A549 (cell line): ENCODE results near the gene CLIC4.

Experiments
- BHLHE40 ChIP-seq: IDR thresholded peaks from 2 replicates; pipeline ENCODE4 v1.6.1; 2012; ENCODE audit warnings: low read depth, low read length, inconsistent platforms
- EP300 ChIP-seq, 2 experiments: fragments of >200 bp; sonication (Bioruptor Twin); formaldehyde crosslinking; IDR thresholded peaks; 2 replicates in 1 of 2; 3 replicates in 1 of 2; pipeline ENCODE4 v1.6.1; 2016 to 2017
- KDM1A ChIP-seq: fragments of 200-600 bp; sonication (generic); IDR thresholded peaks from 2 replicates; pipeline ENCODE4 v1.6.1; 2016; ENCODE audit warnings: low read depth, mild to moderate bottlenecking
- KDM5A ChIP-seq: fragments of 200-600 bp; sonication (generic); IDR thresholded peaks from 2 replicates; pipeline ENCODE4 v1.6.1; 2016; ENCODE audit warnings: antibody characterized with exemption, mild to moderate bottlenecking
- MAZ ChIP-seq: fragments of 150-350 bp; IDR thresholded peaks from 2 replicates; pipeline ENCODE4 v1.6.1; 2014; ENCODE audit warnings: antibody characterized with exemption, low read depth, low read length, borderline replicate concordance
- NR3C1 ChIP-seq: fragments of >200 bp; sonication (Bioruptor Twin); formaldehyde crosslinking; IDR thresholded peaks from 3 replicates; pipeline ENCODE4 v1.6.1; 2017
- POLR2A ChIP-seq: IDR thresholded peaks from 2 replicates; pipeline ENCODE4 v1.6.1; 2012; ENCODE audit warnings: mild to moderate bottlenecking, low read length
- RCOR1 ChIP-seq: fragments of 150-350 bp; IDR thresholded peaks from 2 replicates; pipeline ENCODE4 v1.6.1; 2014; ENCODE audit warnings: antibody characterized with exemption, low read length, low read depth
- SMC3 ChIP-seq: fragments of >200 bp; sonication (Bioruptor Twin); formaldehyde crosslinking; IDR thresholded peaks from 3 replicates; pipeline ENCODE4 v1.6.1; 2018; ENCODE audit warnings: inconsistent platforms
- SREBF2 ChIP-seq: fragments of 450-650 bp; IDR thresholded peaks from 2 replicates; pipeline ENCODE4 v1.6.1; 2014; ENCODE audit warnings: mild to moderate bottlenecking, moderate library complexity
- ZSCAN20 ChIP-seq: fragments of 250-450 bp; sonication (Bioruptor Pico); IDR thresholded peaks from 2 replicates; pipeline ENCODE4 v1.8.0; 2022; ENCODE audit warnings: mild to moderate bottlenecking, moderate library complexity
- TF ChIP-seq, protein P1 (sequence below): fragments of >200 bp; sonication (Bioruptor Twin); formaldehyde crosslinking; IDR thresholded peaks from 3 replicates; pipeline ENCODE4 v1.5.1; 2016
- TF ChIP-seq, protein P2 (sequence below): fragments of 450-650 bp; IDR thresholded peaks from 2 replicates; pipeline ENCODE4 v1.6.1; 2014; ENCODE audit warnings: antibody characterized with exemption
- TF ChIP-seq, protein P3 (sequence below): fragments of 200-600 bp; sonication (generic); IDR thresholded peaks from 2 replicates; pipeline ENCODE4 v1.6.1; 2016; ENCODE audit warnings: antibody characterized with exemption, mild to moderate bottlenecking, moderate library complexity

DNA sequence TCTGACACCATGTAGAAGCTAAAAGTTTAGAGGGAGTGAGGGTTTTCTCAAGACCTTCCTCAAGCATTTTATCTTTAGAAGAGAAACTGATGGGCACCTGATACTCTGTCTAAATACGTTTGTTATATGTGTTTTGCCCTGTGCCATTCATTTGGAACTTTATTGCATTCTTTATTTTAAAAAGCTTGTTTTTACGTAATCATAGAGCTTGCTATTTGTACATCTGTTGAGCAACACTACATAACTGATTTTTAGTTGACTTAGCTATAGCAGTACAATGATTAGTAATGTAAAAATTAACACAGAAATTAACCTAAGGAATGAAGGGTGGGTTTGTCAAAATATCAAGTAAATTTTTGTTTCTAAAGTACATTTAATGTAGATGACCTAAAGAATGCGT is 96.3 kb downstream of the CLIC4 start:
- TF ChIP-seq POLR2A = no peak
- no peak for TF ChIP-seq NR3C1
- no peak for TF ChIP-seq KDM1A
- TF ChIP-seq, protein P1, sequence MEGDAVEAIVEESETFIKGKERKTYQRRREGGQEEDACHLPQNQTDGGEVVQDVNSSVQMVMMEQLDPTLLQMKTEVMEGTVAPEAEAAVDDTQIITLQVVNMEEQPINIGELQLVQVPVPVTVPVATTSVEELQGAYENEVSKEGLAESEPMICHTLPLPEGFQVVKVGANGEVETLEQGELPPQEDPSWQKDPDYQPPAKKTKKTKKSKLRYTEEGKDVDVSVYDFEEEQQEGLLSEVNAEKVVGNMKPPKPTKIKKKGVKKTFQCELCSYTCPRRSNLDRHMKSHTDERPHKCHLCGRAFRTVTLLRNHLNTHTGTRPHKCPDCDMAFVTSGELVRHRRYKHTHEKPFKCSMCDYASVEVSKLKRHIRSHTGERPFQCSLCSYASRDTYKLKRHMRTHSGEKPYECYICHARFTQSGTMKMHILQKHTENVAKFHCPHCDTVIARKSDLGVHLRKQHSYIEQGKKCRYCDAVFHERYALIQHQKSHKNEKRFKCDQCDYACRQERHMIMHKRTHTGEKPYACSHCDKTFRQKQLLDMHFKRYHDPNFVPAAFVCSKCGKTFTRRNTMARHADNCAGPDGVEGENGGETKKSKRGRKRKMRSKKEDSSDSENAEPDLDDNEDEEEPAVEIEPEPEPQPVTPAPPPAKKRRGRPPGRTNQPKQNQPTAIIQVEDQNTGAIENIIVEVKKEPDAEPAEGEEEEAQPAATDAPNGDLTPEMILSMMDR = no peak
- no peak for TF ChIP-seq KDM5A
- TF ChIP-seq, protein P2, sequence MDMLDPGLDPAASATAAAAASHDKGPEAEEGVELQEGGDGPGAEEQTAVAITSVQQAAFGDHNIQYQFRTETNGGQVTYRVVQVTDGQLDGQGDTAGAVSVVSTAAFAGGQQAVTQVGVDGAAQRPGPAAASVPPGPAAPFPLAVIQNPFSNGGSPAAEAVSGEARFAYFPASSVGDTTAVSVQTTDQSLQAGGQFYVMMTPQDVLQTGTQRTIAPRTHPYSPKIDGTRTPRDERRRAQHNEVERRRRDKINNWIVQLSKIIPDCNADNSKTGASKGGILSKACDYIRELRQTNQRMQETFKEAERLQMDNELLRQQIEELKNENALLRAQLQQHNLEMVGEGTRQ = no peak
- TF ChIP-seq MAZ = no peak
- no peak for TF ChIP-seq BHLHE40
- TF ChIP-seq RCOR1 = no peak
- TF ChIP-seq SMC3 = no peak
- TF ChIP-seq ZSCAN20 (CRISPR knock-in tag) = no peak
- no peak for TF ChIP-seq EP300 (IDR thresholded peaks at IDR 0.05)
- TF ChIP-seq, protein P3, sequence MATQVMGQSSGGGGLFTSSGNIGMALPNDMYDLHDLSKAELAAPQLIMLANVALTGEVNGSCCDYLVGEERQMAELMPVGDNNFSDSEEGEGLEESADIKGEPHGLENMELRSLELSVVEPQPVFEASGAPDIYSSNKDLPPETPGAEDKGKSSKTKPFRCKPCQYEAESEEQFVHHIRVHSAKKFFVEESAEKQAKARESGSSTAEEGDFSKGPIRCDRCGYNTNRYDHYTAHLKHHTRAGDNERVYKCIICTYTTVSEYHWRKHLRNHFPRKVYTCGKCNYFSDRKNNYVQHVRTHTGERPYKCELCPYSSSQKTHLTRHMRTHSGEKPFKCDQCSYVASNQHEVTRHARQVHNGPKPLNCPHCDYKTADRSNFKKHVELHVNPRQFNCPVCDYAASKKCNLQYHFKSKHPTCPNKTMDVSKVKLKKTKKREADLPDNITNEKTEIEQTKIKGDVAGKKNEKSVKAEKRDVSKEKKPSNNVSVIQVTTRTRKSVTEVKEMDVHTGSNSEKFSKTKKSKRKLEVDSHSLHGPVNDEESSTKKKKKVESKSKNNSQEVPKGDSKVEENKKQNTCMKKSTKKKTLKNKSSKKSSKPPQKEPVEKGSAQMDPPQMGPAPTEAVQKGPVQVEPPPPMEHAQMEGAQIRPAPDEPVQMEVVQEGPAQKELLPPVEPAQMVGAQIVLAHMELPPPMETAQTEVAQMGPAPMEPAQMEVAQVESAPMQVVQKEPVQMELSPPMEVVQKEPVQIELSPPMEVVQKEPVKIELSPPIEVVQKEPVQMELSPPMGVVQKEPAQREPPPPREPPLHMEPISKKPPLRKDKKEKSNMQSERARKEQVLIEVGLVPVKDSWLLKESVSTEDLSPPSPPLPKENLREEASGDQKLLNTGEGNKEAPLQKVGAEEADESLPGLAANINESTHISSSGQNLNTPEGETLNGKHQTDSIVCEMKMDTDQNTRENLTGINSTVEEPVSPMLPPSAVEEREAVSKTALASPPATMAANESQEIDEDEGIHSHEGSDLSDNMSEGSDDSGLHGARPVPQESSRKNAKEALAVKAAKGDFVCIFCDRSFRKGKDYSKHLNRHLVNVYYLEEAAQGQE = no peak
- TF ChIP-seq SREBF2 = no peak
